GM12878 (cell line): ENCODE results near the gene YPEL4. TPM values are rescaled to one million over a fixed set of nuclear protein-coding genes. Genes with fewer than 3 reads are reported as not detected.
"Not testable (repeated sequence)": the region's sequence is repeated elsewhere in the genome, so short reads cannot be mapped to it uniquely, and the experiment has no call there.

Experiments used
- ATAC-seq: fragments of 200-7000 bp; cut with Tn5 transposase; 3 replicates; pipeline ENCODE4 v1.9.1; 2020; ENCODE audit warnings: mild to moderate bottlenecking, moderate library complexity
- BruUV-seq: library from RNA; stranded (reverse); fragments of 400-500 nt; replicated peaks from 2 replicates; lab custom pipeline; 2021; lab: Mats Ljungman, UMichigan
- CTCF ChIA-PET: fragments of 300-600 bp; sonication (Branson Sonifier 250); formaldehyde crosslinking; extraction: SDS; loops from one replicate; lab custom pipeline; 2021; ENCODE audit warnings: inconsistent platforms; lab: Yijun Ruan, JAX
- POLR2A ChIA-PET: fragments of 350-600 bp; formaldehyde crosslinking; extraction: SDS; loops from one replicate; lab custom pipeline; 2021; ENCODE audit warnings: inconsistent platforms; lab: Charles Lee
- RAD21 ChIA-PET: fragments of 300-600 bp; sonication (Branson Sonifier 250); formaldehyde crosslinking; loops from one replicate; lab custom pipeline; 2023; ENCODE audit warnings: antibody characterized with exemption; ENCODE audit not compliant: unreplicated experiment; lab: Charles Lee
- SMC1A ChIA-PET: fragments of 300-600 bp; sonication (Branson Sonifier 250); formaldehyde crosslinking; loops from one replicate; lab custom pipeline; 2023; ENCODE audit not compliant: unreplicated experiment, uncharacterized antibody; lab: Charles Lee
- DNase-seq: peaks from one replicate; pipeline ENCODE4 v3.0.0-alpha.2; 2011; ENCODE audit warnings: low read depth, low spot score
- FAIRE-seq: peaks from 3 replicates; lab custom pipeline; 2011; peaks lifted over from hg19 to GRCh38; lab: Jason Lieb, UNC
- H2AFZ ChIP-seq: 2 replicates; pipeline ENCODE4 v1.6.0; 2011; ENCODE audit warnings: low read depth, low read length, control low read depth; ENCODE audit not compliant: control insufficient read depth
- H3K27ac ChIP-seq: 2 replicates; pipeline ENCODE4 v1.5.1; 2011; ENCODE audit warnings: control low read depth; ENCODE audit not compliant: control insufficient read depth, insufficient read depth
- H3K27me3 ChIP-seq, 2 experiments: replicated peaks in 1 of 2; 2 replicates each; pipeline versions ENCODE4 v1.6.0 to v1.6.1; 2011; ENCODE audit warnings: low read length in 1 of 2; ENCODE audit not compliant: control insufficient read depth in 2 of 2, insufficient read depth in 2 of 2
- H3K36me3 ChIP-seq, 2 experiments: 2 replicates each; pipeline ENCODE4 v1.5.1; 2011; ENCODE audit warnings: low read length in 1 of 2; ENCODE audit not compliant: control insufficient read depth in 2 of 2, insufficient read depth in 2 of 2
- H3K4me1 ChIP-seq: 2 replicates; pipeline ENCODE4 v1.6.1; 2011; ENCODE audit warnings: mild to moderate bottlenecking, low read length, moderate library complexity, mixed read lengths; ENCODE audit not compliant: control insufficient read depth, insufficient read depth
- H3K4me2 ChIP-seq: 2 replicates; pipeline ENCODE4 v1.6.0; 2011; ENCODE audit warnings: control low read depth; ENCODE audit not compliant: control insufficient read depth, insufficient read depth
- H3K4me3 ChIP-seq: fragments of 200-600 bp; sonication (generic); 2 replicates; pipeline ENCODE4 v1.5.1; 2016
- H3K79me2 ChIP-seq: 2 replicates; pipeline ENCODE4 v1.6.0; 2011; ENCODE audit warnings: low read length; ENCODE audit not compliant: control insufficient read depth, insufficient read depth
- H3K9ac ChIP-seq: 2 replicates; pipeline ENCODE4 v1.8.0; 2011; ENCODE audit warnings: low read length, control low read depth, mixed read lengths; ENCODE audit not compliant: control insufficient read depth, insufficient read depth
- H3K9me3 ChIP-seq: replicated peaks from 3 replicates; pipeline ENCODE4 v1.5.1; 2011; ENCODE audit warnings: mild to moderate bottlenecking, low read length; ENCODE audit not compliant: control insufficient read depth, insufficient read depth
- H4K20me1 ChIP-seq: 2 replicates; pipeline ENCODE4 v1.6.0; 2011; ENCODE audit not compliant: control insufficient read depth, insufficient read depth
- GABPA ChIP-seq: IDR thresholded peaks from 2 replicates; pipeline ENCODE4 v1.6.1; 2014; ENCODE audit warnings: antibody characterized with exemption, low read depth, mild to moderate bottlenecking, inconsistent platforms
- POLR2A ChIP-seq: IDR thresholded peaks from 2 replicates; pipeline ENCODE4 v1.6.1; 2011; ENCODE audit warnings: low read depth, mild to moderate bottlenecking, low read length
- WGBS: methylation state at CpG from one replicate; pipeline ENCODE4 v1.1.6; 2016; ENCODE audit warnings: low lambda C conversion rate; ENCODE audit not compliant: insufficient replicate concordance, insufficient coverage; ENCODE audit errors: missing lambda C conversion rate; 5-methylcytosine and 5-hydroxymethylcytosine counted together
- in situ Hi-C: fragments of 300-500 bp; cut with MboI; formaldehyde crosslinking; loops from 9 replicates; pipeline ENCODE4 v1.14.3; 2018; ENCODE audit warnings: mixed read lengths
- intact Hi-C: fragments of 100-400 bp; cut with micrococcal nuclease; formaldehyde crosslinking; loops from one replicate; pipeline ENCODE4 v1.14.2; 2022; ENCODE audit not compliant: unreplicated experiment
- polyA plus RNA-seq, 11 experiments: library from polyadenylated mRNA; depleted of rRNA in 4 of 11; unstranded in 6 of 11; stranded (reverse) in 5 of 11; fragments of >200 nt; fragmentation: Nextera tagmentation in 4 of 11; fragmentation: Illumina TruSeq in 1 of 11; extraction: Ambion mirVana in 4 of 11; extraction: Trizol in 1 of 11; gene quantifications; 1 replicate in 1 of 11; 2 replicates in 10 of 11; pipeline versions ENCODE4 v1.2.1 to v1.2.3, GENCODE V29; 2011 to 2016; ENCODE audit warnings: inconsistent platforms in 2 of 11, missing spikeins in 2 of 11, low read depth in 1 of 11
- total RNA-seq, 4 experiments: library from RNA; depleted of rRNA in 3 of 4; stranded (reverse); fragments of >200 nt in 3 of 4; fragmentation: Illumina TruSeq in 1 of 4; extraction: Trizol in 1 of 4; gene quantifications; 2 replicates each; pipeline versions ENCODE4 v1.2.1 to v1.2.3, GENCODE V29; 2013 to 2021

YPEL4 gene
- total and polyA plus RNA-seq, 10 of the 15 experiments (the other 5 are each of a cell fraction or from before 2014, with no cell fraction given), result 0.07 to 0.50 (median 0.13) TPM; not detected in 5

DNA sequence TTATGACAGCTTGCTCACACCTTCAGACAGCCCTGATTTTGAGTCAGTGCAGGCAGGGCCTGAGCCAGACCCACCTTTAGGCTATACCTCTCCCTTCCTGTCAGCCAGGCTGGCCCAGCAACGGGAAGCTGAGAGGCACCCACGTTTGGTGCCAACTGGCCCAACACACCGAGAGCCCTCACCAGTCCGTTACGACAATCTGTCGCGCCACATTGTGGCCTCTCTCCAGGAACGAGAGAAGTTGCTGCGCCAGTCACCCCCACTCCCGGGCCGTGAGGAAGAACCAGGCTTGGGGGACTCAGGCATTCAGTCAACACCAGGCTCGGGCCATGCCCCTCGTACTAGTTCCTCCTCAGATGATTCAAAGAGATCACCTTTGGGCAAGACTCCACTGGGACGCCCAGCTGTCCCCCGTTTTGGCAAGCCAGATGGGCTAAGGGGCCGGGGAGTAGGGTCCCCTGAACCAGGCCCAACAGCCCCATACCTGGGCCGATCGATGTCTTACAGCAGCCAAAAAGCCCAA lies 49.2 kb upstream of the YPEL4 start:
- ChIA-PET POLR2A (interaction anchor here (0.5 to 1.4 kb wide), 2 partner anchors 10 to 33 kb away, joined by 3 read pairs; no protein-coding TSS in a partner anchor), SMC1A (interaction anchor here (1.0 to 1.5 kb wide), 4 partner anchors 11 to 350 kb away, joined by 3 to 4 read pairs (median 3); no protein-coding TSS in a partner anchor), CTCF (interaction anchor here (0.6 to 1.4 kb wide), 3 partner anchors 9 to 873 kb away, joined by 3 to 4 read pairs (median 4); no protein-coding TSS in a partner anchor), RAD21 (interaction anchor here (1.3 kb wide), 1 partner anchor 102 kb away, joined by 4 read pairs; no protein-coding TSS in a partner anchor)
- no TSS peak for BruUV-seq
- H3K4me1 ChIP-seq, result no peaks in the 10 kb centered on the region
- H3K9ac ChIP-seq, result no peak overlapping the region
- no peaks in the 10 kb centered on the region for H4K20me1 ChIP-seq
- H3K27me3 ChIP-seq, result no peaks in the 10 kb centered on the region
- ATAC-seq, result no peak; the same call in 2 of the 3 replicates
- H3K4me3 ChIP-seq, result no peak overlapping the region
- no peak overlapping the region for H3K27ac ChIP-seq
- TF ChIP-seq GABPA, result no peak
- peak; percentile 61 for TF ChIP-seq POLR2A
- no peaks in the 10 kb centered on the region for H3K9me3 ChIP-seq
- DNase-seq, result no peak
- H3K79me2 ChIP-seq, result no peaks in the 10 kb centered on the region
- no peak overlapping the region for H2AFZ ChIP-seq
- in situ Hi-C loops, result no loop called here
- intact Hi-C loops, result no loop called here
- WGBS, result 98% methylated on average over 17 of the region's 18 CpGs
- no peak for FAIRE-seq
- peaks cover 26 to 41% of the 10 kb centered on the region in 2 experiments for H3K36me3 ChIP-seq
- H3K4me2 ChIP-seq, result no peak overlapping the region

DNA sequence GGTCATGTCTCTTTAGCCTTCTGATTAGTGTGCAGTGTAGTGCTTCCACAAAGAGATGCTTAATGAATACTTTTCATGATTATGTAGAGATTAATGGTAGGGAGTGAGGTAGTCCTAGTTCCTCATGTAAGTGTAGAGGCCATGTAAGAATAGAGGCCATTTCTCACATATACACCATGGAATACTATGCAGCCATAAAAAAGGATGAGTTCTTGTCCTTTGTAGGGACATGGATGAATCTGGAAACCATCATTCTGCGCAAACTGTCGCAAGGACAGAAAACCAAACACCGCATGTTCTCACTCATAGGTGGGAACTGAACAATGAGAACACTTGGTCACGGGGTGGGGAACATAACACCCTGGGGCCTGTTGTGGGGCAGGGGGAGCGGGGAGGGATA lies 40.8 kb upstream of the YPEL4 start:
- H2AFZ ChIP-seq, H3K27ac ChIP-seq, H3K9ac ChIP-seq, H3K4me3 ChIP-seq, H3K4me1 ChIP-seq, intact Hi-C loops, H4K20me1 ChIP-seq, H3K4me2 ChIP-seq, DNase-seq, H3K9me3 ChIP-seq, H3K27me3 ChIP-seq, in situ Hi-C loops, POLR2A ChIA-PET, BruUV-seq, RAD21 ChIA-PET, FAIRE-seq, SMC1A ChIA-PET, ATAC-seq, H3K79me2 ChIP-seq, CTCF ChIA-PET: not testable (repeated sequence)
- WGBS, result 100% methylated on average over 5 of the region's 5 CpGs
- peaks cover 13 to 32% of the 10 kb centered on the region in 2 experiments for H3K36me3 ChIP-seq
